Astrocyte (in vitro differentiated cells and primary cell): ENCODE data around the gene ADRA2B. TPM values are rescaled to one million over a fixed set of nuclear protein-coding genes. Genes with fewer than 3 reads are reported as not detected.

Experiments used
- DNase-seq: peaks from one replicate; pipeline ENCODE4 v3.0.0-alpha.2; 2010; ENCODE audit warnings: low read depth
- FAIRE-seq: peaks from 2 replicates; lab custom pipeline; 2011; peaks lifted over from hg19 to GRCh38; lab: Jason Lieb, UNC
- H2AFZ ChIP-seq: 2 replicates; pipeline ENCODE4 v1.6.0; 2012; ENCODE audit warnings: low read depth, low read length, inconsistent platforms
- H3K27ac ChIP-seq: 2 replicates; pipeline ENCODE4 v1.5.1; 2011; ENCODE audit warnings: low read depth, low read length, inconsistent platforms
- H3K27me3 ChIP-seq: 2 replicates; pipeline ENCODE4 v1.6.0; 2011; ENCODE audit warnings: low read length, inconsistent platforms; ENCODE audit not compliant: insufficient read depth
- H3K36me3 ChIP-seq: 2 replicates; pipeline ENCODE4 v1.5.1; 2011; ENCODE audit warnings: low read length, inconsistent platforms; ENCODE audit not compliant: insufficient read depth
- H3K4me1 ChIP-seq: 2 replicates; pipeline ENCODE4 v1.5.1; 2011; ENCODE audit warnings: low read length, inconsistent platforms; ENCODE audit not compliant: insufficient read depth
- H3K4me2 ChIP-seq: 2 replicates; pipeline ENCODE4 v1.6.0; 2012; ENCODE audit warnings: low read length, inconsistent platforms
- H3K4me3 ChIP-seq: 2 replicates; pipeline ENCODE4 v1.5.1; 2011; ENCODE audit warnings: low read depth, mild to moderate bottlenecking, low read length, inconsistent platforms; ENCODE audit not compliant: insufficient read depth
- H3K79me2 ChIP-seq: 2 replicates; pipeline ENCODE4 v1.6.0; 2012; ENCODE audit warnings: mild to moderate bottlenecking, low read length, inconsistent platforms; ENCODE audit not compliant: insufficient read depth
- H3K9ac ChIP-seq: 2 replicates; pipeline ENCODE4 v1.6.0; 2012; ENCODE audit warnings: mild to moderate bottlenecking, low read length, inconsistent platforms
- H3K9me3 ChIP-seq: 2 replicates; pipeline ENCODE4 v1.5.1; 2012; ENCODE audit warnings: low read depth, mild to moderate bottlenecking, low read length, inconsistent platforms; ENCODE audit not compliant: insufficient read depth
- H4K20me1 ChIP-seq: 2 replicates; pipeline ENCODE4 v1.6.0; 2012; ENCODE audit warnings: low read length, inconsistent platforms; ENCODE audit not compliant: insufficient read depth
- H3K27ac Mint-ChIP-seq: one replicate; pipeline ENCODE4 v1.8.0; 2021; ENCODE audit warnings: mild to moderate bottlenecking, mixed read lengths; ENCODE audit not compliant: unreplicated experiment
- H3K27me3 Mint-ChIP-seq: one replicate; pipeline ENCODE4 v1.8.0; 2021; ENCODE audit warnings: low read depth, mixed read lengths; ENCODE audit not compliant: unreplicated experiment
- H3K36me3 Mint-ChIP-seq: one replicate; pipeline ENCODE4 v1.8.0; 2021; ENCODE audit warnings: low read depth, mixed read lengths; ENCODE audit not compliant: unreplicated experiment
- H3K4me1 Mint-ChIP-seq: one replicate; pipeline ENCODE4 v1.8.0; 2021; ENCODE audit warnings: low read depth, mixed read lengths; ENCODE audit not compliant: unreplicated experiment
- H3K4me3 Mint-ChIP-seq: one replicate; pipeline ENCODE4 v1.8.0; 2021; ENCODE audit warnings: mild to moderate bottlenecking, moderate library complexity, mixed read lengths; ENCODE audit not compliant: unreplicated experiment
- H3K9me3 Mint-ChIP-seq: one replicate; pipeline ENCODE4 v1.8.0; 2021; ENCODE audit warnings: mild to moderate bottlenecking, mixed read lengths; ENCODE audit not compliant: unreplicated experiment
- EZH2 ChIP-seq: IDR thresholded peaks from 2 replicates; pipeline ENCODE4 v1.6.1; 2012; ENCODE audit warnings: mild to moderate bottlenecking, low read length, inconsistent platforms; ENCODE audit not compliant: insufficient read depth
- total RNA-seq: library from RNA; stranded (reverse); gene quantifications from 2 replicates; pipeline ENCODE4 v1.2.1, GENCODE V29; 2021
- TF ChIP-seq, protein P1 (sequence below): IDR thresholded peaks from 2 replicates; pipeline ENCODE4 v1.5.1; 2011; ENCODE audit warnings: low read depth, mild to moderate bottlenecking, inconsistent platforms, low read length, moderate library complexity; ENCODE audit not compliant: insufficient read depth

The ADRA2B gene
- total RNA-seq, 1 donor from 2014 or later: not detected

DNA sequence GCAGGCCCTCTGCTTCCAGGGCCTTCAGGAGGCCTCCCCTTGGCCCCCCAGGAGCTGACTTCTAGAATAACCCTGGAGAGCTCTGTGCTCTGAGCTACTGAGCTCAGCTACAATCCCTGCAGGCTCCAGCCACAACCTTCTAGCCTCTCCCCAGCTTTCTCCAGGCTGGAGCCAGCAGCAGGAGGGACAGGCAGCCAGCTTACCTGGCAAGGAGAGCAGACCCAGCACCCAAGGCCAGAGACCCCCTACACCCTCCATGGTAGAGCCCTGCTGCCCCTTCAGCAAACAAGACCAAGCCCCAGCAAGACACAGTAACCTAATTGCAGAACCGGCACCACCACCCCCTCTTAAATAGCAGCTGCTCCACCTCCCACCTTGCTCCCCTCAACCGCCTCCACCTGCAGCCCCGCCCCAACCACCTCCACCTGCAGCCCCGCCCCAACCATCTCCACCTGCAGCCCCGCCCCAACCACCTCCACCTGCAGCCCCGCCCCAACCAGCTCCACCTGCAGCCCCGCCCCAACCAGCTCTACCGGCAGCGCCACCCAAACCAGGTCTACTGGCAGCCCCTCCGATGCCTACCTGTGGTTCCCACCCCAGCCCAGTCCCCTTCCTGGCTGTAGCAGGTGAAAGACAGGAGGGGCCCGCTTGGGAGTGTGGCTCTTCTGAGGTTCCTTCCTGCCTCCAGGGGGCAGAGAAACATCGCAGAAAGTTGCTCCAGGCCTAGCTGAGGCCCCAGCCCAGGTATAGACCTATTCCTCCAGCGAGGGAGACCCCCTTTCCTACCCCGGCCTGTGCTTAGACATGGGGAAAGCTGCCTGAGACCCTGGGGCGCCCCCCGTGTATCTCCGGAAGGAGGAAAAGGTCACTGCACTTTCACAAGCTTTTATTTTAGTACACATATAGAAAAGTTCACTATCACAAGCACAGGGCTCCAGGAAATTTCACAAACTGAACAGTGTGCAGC is 22.1 kb upstream of the ADRA2B start, which contains the start of gene ASTL:
ASTL (minus strand) TSS at position 324 of the 967 bp plus-strand sequence; CDS start at position 258, 66 bp downstream.
- peaks cover 42% of the 10 kb centered on the region for H3K27me3 Mint-ChIP-seq
- no peak within 1 kb of the TSS for H2AFZ ChIP-seq
- no peak within 1 kb of the TSS for H3K4me3 ChIP-seq
- peaks cover under 1% of the 10 kb centered on the region for H3K36me3 Mint-ChIP-seq
- H3K9ac ChIP-seq: no peak within 1 kb of the TSS
- no peaks in the 10 kb centered on the region for H3K36me3 ChIP-seq
- no peak within 1 kb of the TSS for H3K27ac Mint-ChIP-seq
- no peaks in the 10 kb centered on the region for H3K79me2 ChIP-seq
- H3K9me3 Mint-ChIP-seq: no peaks in the 10 kb centered on the region
- H3K27me3 ChIP-seq: peaks cover 14% of the 10 kb centered on the region
- DNase-seq: no peak
- no peak for FAIRE-seq
- no peak within 1 kb of the TSS for H3K4me2 ChIP-seq
- H3K9me3 ChIP-seq: no peaks in the 10 kb centered on the region
- no peaks in the 10 kb centered on the region for H3K4me1 Mint-ChIP-seq
- no peak within 1 kb of the TSS for H3K4me3 Mint-ChIP-seq
- H3K27ac ChIP-seq: no peak within 1 kb of the TSS
- H3K4me1 ChIP-seq: no peaks in the 10 kb centered on the region
- peaks cover 4% of the 10 kb centered on the region for H4K20me1 ChIP-seq
- TF ChIP-seq, protein P1, sequence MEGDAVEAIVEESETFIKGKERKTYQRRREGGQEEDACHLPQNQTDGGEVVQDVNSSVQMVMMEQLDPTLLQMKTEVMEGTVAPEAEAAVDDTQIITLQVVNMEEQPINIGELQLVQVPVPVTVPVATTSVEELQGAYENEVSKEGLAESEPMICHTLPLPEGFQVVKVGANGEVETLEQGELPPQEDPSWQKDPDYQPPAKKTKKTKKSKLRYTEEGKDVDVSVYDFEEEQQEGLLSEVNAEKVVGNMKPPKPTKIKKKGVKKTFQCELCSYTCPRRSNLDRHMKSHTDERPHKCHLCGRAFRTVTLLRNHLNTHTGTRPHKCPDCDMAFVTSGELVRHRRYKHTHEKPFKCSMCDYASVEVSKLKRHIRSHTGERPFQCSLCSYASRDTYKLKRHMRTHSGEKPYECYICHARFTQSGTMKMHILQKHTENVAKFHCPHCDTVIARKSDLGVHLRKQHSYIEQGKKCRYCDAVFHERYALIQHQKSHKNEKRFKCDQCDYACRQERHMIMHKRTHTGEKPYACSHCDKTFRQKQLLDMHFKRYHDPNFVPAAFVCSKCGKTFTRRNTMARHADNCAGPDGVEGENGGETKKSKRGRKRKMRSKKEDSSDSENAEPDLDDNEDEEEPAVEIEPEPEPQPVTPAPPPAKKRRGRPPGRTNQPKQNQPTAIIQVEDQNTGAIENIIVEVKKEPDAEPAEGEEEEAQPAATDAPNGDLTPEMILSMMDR: peak; percentile 33
- no peak for TF ChIP-seq EZH2

DNA sequence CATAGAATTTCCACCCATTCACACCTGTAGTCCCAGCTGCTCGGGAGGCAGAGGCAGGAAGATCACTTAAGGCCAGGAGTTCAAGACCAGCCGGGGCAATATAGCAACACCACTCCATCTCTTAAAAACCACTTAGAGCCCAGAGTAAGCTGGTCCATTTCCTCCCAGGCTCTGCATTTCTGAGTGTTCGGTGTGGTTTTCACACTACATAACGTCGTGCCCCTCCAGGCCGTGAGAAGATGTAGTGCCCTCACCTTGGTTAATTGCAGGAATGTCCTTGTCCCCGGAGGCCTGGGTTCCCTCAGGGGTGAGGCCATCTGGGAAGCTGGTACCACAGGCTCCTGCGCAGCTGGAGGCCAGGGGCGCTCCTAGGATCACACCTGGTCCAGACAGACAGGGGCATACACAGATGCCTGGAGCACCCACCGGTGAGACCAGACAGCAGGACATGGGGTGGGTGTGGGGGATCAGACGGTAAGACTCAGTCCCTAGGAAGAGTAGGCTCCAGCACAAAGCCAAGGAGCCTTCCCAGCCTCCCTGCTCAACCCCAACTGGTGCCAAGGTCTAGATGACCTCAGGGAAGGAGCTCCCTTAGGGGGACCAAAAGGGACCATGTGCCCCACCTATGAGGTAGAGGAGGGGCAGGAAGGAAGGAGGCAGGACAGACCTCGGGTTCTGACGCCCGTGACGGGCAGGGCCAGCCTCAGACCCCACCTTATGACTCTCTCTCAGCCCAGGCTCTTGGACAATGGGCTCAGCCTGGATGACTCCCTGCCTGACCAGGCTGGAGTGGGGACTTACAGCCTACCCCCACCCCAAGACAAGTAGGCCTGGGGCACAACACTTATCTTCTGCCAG is 21.2 kb upstream of the ADRA2B start:
- Histone ChIP-seq H3K79me2 (no peaks in the 10 kb centered on the region), H3K4me3 (no peak overlapping the region), H3K9me3 (no peaks in the 10 kb centered on the region), H3K4me2 (no peak overlapping the region), H3K9ac (no peak overlapping the region), H3K4me1 (no peaks in the 10 kb centered on the region), H2AFZ (no peak overlapping the region), H3K27me3 (peaks cover 18% of the 10 kb centered on the region), H3K27ac (no peak overlapping the region), H4K20me1 (no peaks in the 10 kb centered on the region), H3K36me3 (no peaks in the 10 kb centered on the region)
- Mint-ChIP-seq H3K4me1 (no peaks in the 10 kb centered on the region), H3K4me3 (no peak overlapping the region), H3K27ac (no peak overlapping the region), H3K9me3 (no peaks in the 10 kb centered on the region), H3K36me3 (peaks cover 2% of the 10 kb centered on the region), H3K27me3 (peaks cover 45% of the 10 kb centered on the region)
- DNase-seq: no peak
- TF ChIP-seq EZH2: no peak
- TF ChIP-seq, protein P1: no peak
- no peak for FAIRE-seq
